Measurements from ENCODE around the gene SLC12A8. TPM values are rescaled to one million over a fixed set of nuclear protein-coding genes. Genes with fewer than 3 reads are reported as not detected.

The SLC12A8 gene
- total and polyA plus RNA-seq, 5 experiments from 2014 or later: 0.19 to 0.29 TPM; not detected in 3

DNA sequence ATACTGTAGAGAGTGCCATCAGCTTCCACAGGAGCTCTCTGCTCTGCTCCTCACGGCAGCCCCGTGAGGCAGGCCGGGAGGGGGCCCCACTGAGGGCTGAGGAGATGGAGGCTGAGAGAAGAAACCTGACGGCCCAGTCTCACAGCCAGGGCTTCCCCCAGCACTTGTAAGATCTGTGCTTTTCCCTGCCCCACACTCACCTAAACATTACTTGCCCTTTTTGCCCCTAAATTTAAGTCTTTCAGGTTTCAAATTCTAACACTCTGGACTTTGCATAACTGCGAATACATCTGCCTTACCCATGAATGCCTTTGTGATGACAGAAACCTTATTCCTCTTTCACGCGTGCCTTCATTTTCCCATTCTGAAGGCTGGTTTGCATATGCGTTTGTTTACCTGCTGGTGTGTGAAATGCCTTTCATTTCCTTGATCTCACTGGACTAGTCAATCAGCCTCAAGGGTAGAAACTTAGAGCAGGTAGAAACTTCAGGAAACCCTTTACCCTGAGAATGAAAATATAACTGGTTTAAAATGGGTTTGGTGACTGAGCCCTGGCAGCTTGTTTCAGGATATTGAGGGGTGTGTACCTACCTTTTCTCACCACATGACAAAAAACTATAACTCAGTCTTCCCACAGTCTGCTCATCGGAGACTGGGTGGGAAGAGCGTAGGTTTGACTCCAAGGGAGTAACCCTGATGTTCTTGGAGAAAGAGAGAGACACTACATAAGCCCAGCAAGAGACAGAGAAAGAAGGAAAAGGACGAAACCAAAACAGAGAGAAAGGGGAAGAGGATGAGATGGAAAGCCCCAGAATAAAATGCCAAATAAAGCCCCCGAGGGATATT lies 20.1 kb downstream of the SLC12A8 start:
- Mint-ChIP-seq H3K27ac (no peak overlapping the region), H3K4me3 (no peak overlapping the region), H3K4me1 (no peaks in the 10 kb centered on the region), H3K27me3 (peaks cover 0 to 5% (median 2%) of the 10 kb centered on the region in 5 donors), H3K9me3 (no peaks in the 10 kb centered on the region), H3K36me3 (no peaks in the 10 kb centered on the region)
- no peak for ATAC-seq
- POLR2A ChIA-PET: no interaction called here
- DNase-seq: no peak

- POLR2A ChIA-PET: no interaction called here
- no peak overlapping the region for H3K4me3 Mint-ChIP-seq
- no peak overlapping the region for H3K27ac Mint-ChIP-seq
- no peaks in the 10 kb centered on the region for H3K9me3 Mint-ChIP-seq
- peaks cover 0 to 5% (median 2%) of the 10 kb centered on the region in 5 donors for H3K27me3 Mint-ChIP-seq
- H3K36me3 Mint-ChIP-seq: no peaks in the 10 kb centered on the region
- DNase-seq (no peak), ATAC-seq (no peak)
- H3K4me1 Mint-ChIP-seq: peaks cover 0 to 2% (median 0%) of the 10 kb centered on the region in 4 donors
Measured at GRCh38 chr3:125191730-125192129, 20.8 kb downstream of the SLC12A8 start.

GRCh38 chr3:125191256-125191655 lies 21.3 kb downstream of the SLC12A8 start:
- ATAC-seq (no peak), DNase-seq (no peak)
- H3K4me1 Mint-ChIP-seq: peaks cover 0 to 2% (median 1%) of the 10 kb centered on the region in 4 donors
- peaks cover 0 to 5% (median 2%) of the 10 kb centered on the region in 5 donors for H3K27me3 Mint-ChIP-seq
- POLR2A ChIA-PET: no interaction called here
- no peaks in the 10 kb centered on the region for H3K9me3 Mint-ChIP-seq
- H3K4me3 Mint-ChIP-seq: no peak overlapping the region
- H3K27ac Mint-ChIP-seq: no peak overlapping the region
- no peaks in the 10 kb centered on the region for H3K36me3 Mint-ChIP-seq

GRCh38 chr3:125190786-125191185 lies 21.8 kb downstream of the SLC12A8 start:
- no peaks in the 10 kb centered on the region for H3K9me3 Mint-ChIP-seq
- no peak overlapping the region for H3K27ac Mint-ChIP-seq
- POLR2A ChIA-PET: no interaction called here
- peaks cover 0 to 5% (median 2%) of the 10 kb centered on the region in 5 donors for H3K27me3 Mint-ChIP-seq
- ATAC-seq (no peak), DNase-seq (no peak)
- H3K4me3 Mint-ChIP-seq: no peak overlapping the region
- H3K36me3 Mint-ChIP-seq: no peaks in the 10 kb centered on the region
- H3K4me1 Mint-ChIP-seq: peaks cover 0 to 5% (median 3%) of the 10 kb centered on the region in 4 donors

GRCh38 chr3:125189378-125190165 lies 23.0 kb downstream of the SLC12A8 start:
- Mint-ChIP-seq H3K27me3 (peaks cover 0 to 5% (median 2%) of the 10 kb centered on the region in 5 donors), H3K9me3 (no peaks in the 10 kb centered on the region), H3K4me3 (no peak overlapping the region), H3K4me1 (peaks cover 0 to 5% (median 3%) of the 10 kb centered on the region in 4 donors), H3K36me3 (no peaks in the 10 kb centered on the region), H3K27ac (no peak overlapping the region)
- POLR2A ChIA-PET: no interaction called here
- DNase-seq (no peak), ATAC-seq (no peak)

DNA sequence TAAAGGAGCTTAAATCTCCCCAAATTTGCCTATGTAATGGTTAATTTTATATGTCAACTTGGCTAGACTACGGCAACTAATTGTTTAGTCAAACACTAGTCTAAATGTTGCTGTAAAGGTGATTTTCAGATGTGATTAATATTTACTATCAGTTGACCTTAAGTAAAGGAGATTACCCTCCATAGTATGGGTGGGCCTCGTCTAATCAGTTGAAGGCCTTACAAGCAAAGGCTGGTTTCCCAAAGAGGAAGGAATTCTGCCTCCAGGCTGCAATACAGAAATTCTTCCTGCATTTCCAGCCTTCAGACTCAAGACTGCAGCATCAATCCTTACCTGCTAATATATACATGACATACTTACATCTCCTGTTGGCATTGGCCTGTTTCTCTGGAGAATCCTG lies 23.6 kb downstream of the SLC12A8 start:
- ATAC-seq (no peak), DNase-seq (no peak)
- Mint-ChIP-seq H3K27me3 (peaks cover 0 to 5% (median 2%) of the 10 kb centered on the region in 5 donors), H3K27ac (no peak overlapping the region), H3K9me3 (no peaks in the 10 kb centered on the region), H3K4me1 (peaks cover 0 to 5% (median 3%) of the 10 kb centered on the region in 4 donors), H3K36me3 (no peaks in the 10 kb centered on the region), H3K4me3 (no peak overlapping the region)
- POLR2A ChIA-PET: no interaction called here

DNA sequence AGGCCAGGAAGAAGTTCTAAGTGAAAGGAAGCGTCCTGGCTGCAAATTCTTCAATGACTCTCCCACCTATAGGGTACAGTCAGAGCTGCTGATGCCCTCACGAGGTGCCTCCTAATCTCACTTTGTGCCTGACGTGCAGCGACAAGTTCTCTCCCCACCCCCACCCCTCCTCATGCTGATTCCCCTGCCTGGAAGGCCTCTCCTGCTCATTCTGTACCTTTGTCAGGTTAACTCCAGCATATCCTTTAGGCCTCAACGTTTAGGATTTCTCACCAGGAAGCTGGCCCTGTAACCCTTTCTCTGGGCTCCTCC lies 25.0 kb downstream of the SLC12A8 start:
- Mint-ChIP-seq H3K36me3 (no peaks in the 10 kb centered on the region), H3K27me3 (peaks cover 0 to 2% (median 0%) of the 10 kb centered on the region in 5 donors), H3K9me3 (no peaks in the 10 kb centered on the region), H3K4me1 (peaks cover 0 to 5% (median 3%) of the 10 kb centered on the region in 4 donors), H3K4me3 (no peak overlapping the region), H3K27ac (no peak overlapping the region)
- DNase-seq: no peak
- POLR2A ChIA-PET: no interaction called here
- no peak for ATAC-seq

- H3K36me3 Mint-ChIP-seq: no peaks in the 10 kb centered on the region
- no peak for DNase-seq
- peaks cover 0 to 5% (median 3%) of the 10 kb centered on the region in 4 donors for H3K4me1 Mint-ChIP-seq
- no peak overlapping the region for H3K4me3 Mint-ChIP-seq
- H3K27me3 Mint-ChIP-seq: peaks cover 0 to 2% (median 0%) of the 10 kb centered on the region in 5 donors
- POLR2A ChIA-PET: no interaction called here
- no peaks in the 10 kb centered on the region for H3K9me3 Mint-ChIP-seq
- ATAC-seq: no peak
- peak overlapping the region in 2 of 10 donors; percentile 44 to 58 for H3K27ac Mint-ChIP-seq
Measured at GRCh38 chr3:125186800-125187598, 25.5 kb downstream of the SLC12A8 start.

DNA sequence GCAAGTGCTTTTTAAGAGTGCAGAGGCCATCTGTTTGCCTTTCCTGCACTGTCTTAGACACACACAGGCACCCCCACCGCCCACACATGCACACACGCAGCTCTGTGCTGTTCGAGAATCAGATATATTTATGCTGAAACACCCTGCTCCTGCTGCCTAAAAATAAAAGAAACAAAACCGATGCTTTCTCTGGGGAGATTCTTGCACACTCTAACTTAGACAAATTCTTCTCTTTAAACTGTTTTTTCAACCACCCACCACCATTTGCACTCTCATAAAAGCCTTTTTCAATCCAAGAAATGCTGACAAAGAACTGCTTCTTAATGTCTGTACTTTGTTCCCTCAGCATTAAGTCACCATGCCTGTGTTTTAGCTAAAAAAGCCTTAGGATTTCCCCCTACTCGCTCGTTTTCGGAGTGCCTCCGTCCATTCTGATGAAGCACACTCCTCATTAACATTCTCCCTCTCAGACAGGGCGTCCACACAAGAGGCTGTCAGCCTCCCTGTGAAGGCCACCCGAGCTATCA lies 26.2 kb downstream of the SLC12A8 start:
- no peaks in the 10 kb centered on the region for H3K9me3 Mint-ChIP-seq
- H3K4me3 Mint-ChIP-seq: no peak overlapping the region
- ATAC-seq (no peak), DNase-seq (peak in 1 of 10 donors; percentile 5)
- H3K27me3 Mint-ChIP-seq: no peaks in the 10 kb centered on the region
- POLR2A ChIA-PET: interaction anchor here (0.7 kb wide), 1 partner anchor 46 kb away, joined by 3 read pairs; no protein-coding TSS in a partner anchor
- peak overlapping the region in 2 of 10 donors; percentile 44 to 66 for H3K27ac Mint-ChIP-seq
- H3K4me1 Mint-ChIP-seq: peaks cover 0 to 5% (median 3%) of the 10 kb centered on the region in 4 donors
- H3K36me3 Mint-ChIP-seq: no peaks in the 10 kb centered on the region

- H3K36me3 Mint-ChIP-seq: no peaks in the 10 kb centered on the region
- DNase-seq (no peak), ATAC-seq (no peak)
- H3K4me3 Mint-ChIP-seq: no peak overlapping the region
- peak overlapping the region in 1 of 10 donors; percentile 66 for H3K27ac Mint-ChIP-seq
- H3K27me3 Mint-ChIP-seq: no peaks in the 10 kb centered on the region
- H3K4me1 Mint-ChIP-seq: peaks cover 0 to 5% (median 3%) of the 10 kb centered on the region in 4 donors
- POLR2A ChIA-PET: interaction anchor here (0.7 kb wide), 1 partner anchor 45 kb away, joined by 3 read pairs; no protein-coding TSS in a partner anchor
- no peaks in the 10 kb centered on the region for H3K9me3 Mint-ChIP-seq
Measured at GRCh38 chr3:125185805-125186204, 26.7 kb downstream of the SLC12A8 start.

DNA sequence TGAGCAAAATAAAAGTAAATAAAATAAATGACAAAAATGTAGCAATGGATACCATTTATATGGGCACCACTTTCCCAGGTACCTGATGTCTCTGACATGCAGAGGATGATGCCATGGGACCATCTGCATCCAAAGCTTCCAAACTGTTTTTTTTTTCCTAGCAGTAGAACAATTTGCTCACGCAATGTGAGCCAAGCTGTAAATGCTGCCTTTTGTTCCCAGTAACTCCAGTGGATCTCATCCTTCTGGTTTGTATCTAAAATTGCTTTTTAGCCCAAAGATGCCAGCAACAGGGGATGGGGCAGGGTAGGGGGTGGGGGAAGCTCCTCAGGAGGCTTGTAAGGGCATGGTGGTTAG lies 32.7 kb downstream of the SLC12A8 start:
- DNase-seq: no peak
- no peak for ATAC-seq
- H3K4me1 Mint-ChIP-seq: no peaks in the 10 kb centered on the region
- H3K9me3 Mint-ChIP-seq: no peaks in the 10 kb centered on the region
- H3K27ac Mint-ChIP-seq: peak overlapping the region in 1 of 10 donors; percentile 24
- no peak overlapping the region for H3K4me3 Mint-ChIP-seq
- POLR2A ChIA-PET: no interaction called here
- H3K27me3 Mint-ChIP-seq: no peaks in the 10 kb centered on the region
- H3K36me3 Mint-ChIP-seq: no peaks in the 10 kb centered on the region

DNA sequence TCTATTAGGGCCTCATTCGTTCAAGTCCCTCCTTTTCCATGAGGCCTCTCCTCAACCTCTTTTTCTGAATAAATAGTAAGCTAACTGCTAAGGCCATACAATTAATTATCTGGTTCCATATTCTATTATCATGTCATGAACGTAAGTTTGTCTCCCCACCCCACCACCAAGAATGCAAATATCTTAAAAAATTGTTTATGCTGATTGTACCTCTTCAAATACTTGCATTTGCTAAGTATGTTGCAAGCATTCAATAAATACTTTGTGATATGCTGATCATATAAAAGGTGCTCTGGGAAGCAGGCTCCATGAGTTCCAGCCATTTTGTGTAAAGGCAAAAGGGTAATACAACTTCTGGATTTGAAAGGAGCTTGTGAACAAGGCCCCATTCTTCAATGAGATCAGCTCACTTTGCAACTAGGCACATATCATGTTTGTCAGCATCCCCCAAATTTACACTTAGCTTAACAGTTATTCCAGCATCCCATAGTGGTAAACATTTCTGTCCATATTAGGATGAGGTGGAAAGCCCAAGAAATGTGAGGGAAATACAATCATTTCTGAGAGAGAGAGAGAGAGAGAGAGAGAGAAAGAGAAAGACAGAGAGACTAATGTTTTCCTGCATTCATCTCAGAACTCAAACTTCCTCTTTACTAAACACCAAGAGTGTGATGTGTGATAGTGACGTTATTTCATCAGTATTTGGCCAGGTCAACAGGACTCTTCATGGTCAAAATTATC lies 33.2 kb downstream of the SLC12A8 start:
- POLR2A ChIA-PET: no interaction called here
- no peaks in the 10 kb centered on the region for H3K27me3 Mint-ChIP-seq

More for the DNA sequence above, 33.2 kb downstream of the SLC12A8 start:
- Mint-ChIP-seq H3K27ac (no peak overlapping the region), H3K9me3 (no peaks in the 10 kb centered on the region), H3K4me3 (no peak overlapping the region), H3K36me3 (no peaks in the 10 kb centered on the region), H3K4me1 (no peaks in the 10 kb centered on the region)
- ATAC-seq (no peak), DNase-seq (no peak)

Measured in naive thymus-derived CD8-positive, alpha-beta T cell (primary cell).